K562 (cell line): ENCODE data around the gene RASGEF1C. TPM values are rescaled to one million over a fixed set of nuclear protein-coding genes. Genes with fewer than 3 reads are reported as not detected.

Experiments used
- ATAC-seq: fragments of 200-7000 bp; cut with Tn5 transposase; 3 replicates; pipeline ENCODE4 v1.9.1; 2020; ENCODE audit warnings: moderate library complexity
- BruUV-seq: library from RNA; stranded (reverse); fragments of 400-500 nt; replicated peaks from 2 replicates; lab custom pipeline; 2021; lab: Mats Ljungman, UMichigan
- CTCF ChIA-PET: fragments of 300-600 bp; formaldehyde crosslinking; extraction: SDS; loops from one replicate; lab custom pipeline; 2021; ENCODE audit warnings: low intra/inter-chr PET ratio; lab: Yijun Ruan, JAX
- POLR2A ChIA-PET: fragments of 300-600, 350-650 bp; sonication (Branson Sonifier 250); formaldehyde crosslinking; extraction: SDS; loops from one replicate; lab custom pipeline; 2021; ENCODE audit warnings: antibody characterized with exemption, inconsistent platforms; lab: Yijun Ruan, JAX
- DNase-seq, 4 experiments: peaks; one replicate each; pipeline versions ENCODE4 v3.0.0 to v3.0.0-alpha.2; 2011 to 2018; ENCODE audit warnings: low spot score in 3 of 4, mixed read lengths in 3 of 4; ENCODE audit errors: extremely low read depth in 1 of 4
- FAIRE-seq: peaks from 2 replicates; lab custom pipeline; 2011; peaks lifted over from hg19 to GRCh38; lab: Jason Lieb, UNC
- H2AFZ ChIP-seq: 2 replicates; pipeline ENCODE4 v1.6.0; 2011; ENCODE audit warnings: low read depth, low read length, control low read depth, inconsistent platforms
- H3K27ac ChIP-seq: fragments of 200-600 bp; 3 replicates; pipeline ENCODE4 v1.8.0; 2011; ENCODE audit warnings: low read depth, mild to moderate bottlenecking, control low read depth, inconsistent platforms, low read length, moderate library complexity, mixed read lengths; ENCODE audit errors: extremely low read depth
- H3K27me3 ChIP-seq, 2 experiments: fragments of 300-600 bp in 1 of 2; 2 replicates in 1 of 2; 3 replicates in 1 of 2; pipeline versions ENCODE4 v1.6.0 to v1.8.0; 2011; ENCODE audit warnings: inconsistent platforms in 2 of 2, low read length in 2 of 2, mild to moderate bottlenecking in 1 of 2, mixed read lengths in 1 of 2, moderate library complexity in 1 of 2; ENCODE audit not compliant: control insufficient read depth in 2 of 2, insufficient read depth in 2 of 2
- H3K36me3 ChIP-seq: fragments of 300-600 bp; 3 replicates; pipeline ENCODE4 v1.8.0; 2011; ENCODE audit warnings: mild to moderate bottlenecking, low read length, inconsistent platforms; ENCODE audit not compliant: control insufficient read depth, insufficient read depth
- H3K4me1 ChIP-seq, 2 experiments: fragments of 200-600 bp in 1 of 2; replicated peaks in 1 of 2; 2 replicates in 1 of 2; 3 replicates in 1 of 2; pipeline versions ENCODE4 v1.5.1 to v1.8.0; 2011; ENCODE audit warnings: inconsistent platforms in 2 of 2, low read length in 2 of 2, mild to moderate bottlenecking in 1 of 2, mixed read lengths in 1 of 2, moderate library complexity in 1 of 2; ENCODE audit not compliant: control insufficient read depth in 2 of 2, insufficient read depth in 2 of 2
- H3K4me2 ChIP-seq: 2 replicates; pipeline ENCODE4 v1.6.1; 2011; ENCODE audit warnings: low read length, control low read depth, inconsistent platforms, mixed read lengths; ENCODE audit not compliant: insufficient read depth
- H3K4me3 ChIP-seq: fragments of 200-600 bp; sonication (generic), shearing (Covaris generic); 2 replicates; pipeline ENCODE4 v1.5.1; 2016; ENCODE audit warnings: control low read depth, inconsistent platforms
- H3K79me2 ChIP-seq: fragments of 200-600 bp; 3 replicates; pipeline ENCODE4 v1.8.0; 2011; ENCODE audit warnings: low read length, inconsistent platforms; ENCODE audit not compliant: control insufficient read depth, insufficient read depth
- H3K9ac ChIP-seq, 2 experiments: 2 replicates each; pipeline versions ENCODE4 v1.6.0 to v1.6.1; 2011; ENCODE audit warnings: low read depth in 2 of 2, low read length in 2 of 2, control low read depth in 1 of 2, inconsistent platforms in 1 of 2, mild to moderate bottlenecking in 1 of 2, mixed read lengths in 1 of 2; ENCODE audit not compliant: insufficient read depth in 1 of 2
- H3K9me1 ChIP-seq: one replicate; pipeline ENCODE4 v1.6.0; 2011; ENCODE audit warnings: inconsistent platforms, mild to moderate bottlenecking, low read length, moderate library complexity; ENCODE audit not compliant: control insufficient read depth, insufficient read depth
- H3K9me3 ChIP-seq: replicated peaks from 2 replicates; pipeline ENCODE4 v1.5.1; 2011; ENCODE audit warnings: low read depth, low read length, inconsistent platforms; ENCODE audit not compliant: control insufficient read depth, insufficient read depth
- H4K20me1 ChIP-seq: replicated peaks from 2 replicates; pipeline ENCODE4 v1.6.1; 2011; ENCODE audit warnings: low read length, inconsistent platforms, mixed read lengths; ENCODE audit not compliant: control insufficient read depth, insufficient read depth
- BCOR ChIP-seq: fragments of 450-650 bp; IDR thresholded peaks from 2 replicates; pipeline ENCODE4 v1.6.1; 2016
- CTCF ChIP-seq, 3 experiments: IDR thresholded peaks in 2 of 3; conservative IDR thresholded peaks in 1 of 3; 2 replicates each; pipeline ENCODE4 v1.5.1; 2011 to 2012; ENCODE audit warnings: low read length in 3 of 3, mild to moderate bottlenecking in 3 of 3, control low read depth in 2 of 3, improper control_type of control experiment in 1 of 3, inconsistent platforms in 1 of 3, low read depth in 1 of 3, mixed read lengths in 1 of 3, moderate library complexity in 1 of 3; ENCODE audit not compliant: insufficient read depth in 2 of 3
- FOXK2 ChIP-seq, 2 experiments: fragments of 450-650 bp; IDR thresholded peaks in 1 of 2; conservative IDR thresholded peaks in 1 of 2; 2 replicates each; pipeline ENCODE4 v1.6.1; 2016; ENCODE audit warnings: low read depth in 2 of 2, mild to moderate bottlenecking in 1 of 2
- WGBS: fragments of 100-300 bp; shearing (Covaris generic); methylation state at CpG from one replicate; pipeline ENCODE4 v1.1.6; 2016; ENCODE audit warnings: low coverage, mixed read lengths; ENCODE audit not compliant: insufficient coverage; ENCODE audit errors: missing lambda C conversion rate; 5-methylcytosine and 5-hydroxymethylcytosine counted together
- in situ Hi-C: fragments of 300-500 bp; cut with MboI; formaldehyde crosslinking; loops from 4 replicates; pipeline ENCODE4 v1.15.0; 2018; ENCODE audit warnings: inconsistent platforms, mixed read lengths
- intact Hi-C: fragments of 100-400 bp; cut with micrococcal nuclease; formaldehyde crosslinking; loops from 2 replicates; pipeline ENCODE4 v1.14.2; 2022
- polyA plus RNA-seq, 8 experiments: library from polyadenylated mRNA; depleted of rRNA in 4 of 8; stranded (reverse) in 5 of 8; unstranded in 3 of 8; fragments of >200 nt; fragmentation: Nextera tagmentation in 2 of 8; fragmentation: Illumina TruSeq in 1 of 8; extraction: Ambion mirVana in 2 of 8; extraction: Trizol in 1 of 8; gene quantifications; 2 replicates each; pipeline versions ENCODE4 v1.2.1 to v1.2.3, GENCODE V29; 2011 to 2014; ENCODE audit warnings: inconsistent platforms in 1 of 8, missing spikeins in 1 of 8
- total RNA-seq, 7 experiments: library from RNA; depleted of rRNA in 6 of 7; stranded (reverse); fragments of >200 nt in 6 of 7; fragmentation: Illumina TruSeq in 2 of 7; extraction: Trizol in 2 of 7; gene quantifications; 2 replicates each; pipeline versions ENCODE4 v1.2.1 to v1.2.3, GENCODE V29; 2011 to 2021; ENCODE audit warnings: low replicate concordance in 1 of 7

RASGEF1C gene
- total and polyA plus RNA-seq, 9 of the 15 experiments (the other 6 are each of a cell fraction or from before 2014, with no cell fraction given): 0.04 to 1.1 (median 0.21) TPM; not detected in 4

DNA sequence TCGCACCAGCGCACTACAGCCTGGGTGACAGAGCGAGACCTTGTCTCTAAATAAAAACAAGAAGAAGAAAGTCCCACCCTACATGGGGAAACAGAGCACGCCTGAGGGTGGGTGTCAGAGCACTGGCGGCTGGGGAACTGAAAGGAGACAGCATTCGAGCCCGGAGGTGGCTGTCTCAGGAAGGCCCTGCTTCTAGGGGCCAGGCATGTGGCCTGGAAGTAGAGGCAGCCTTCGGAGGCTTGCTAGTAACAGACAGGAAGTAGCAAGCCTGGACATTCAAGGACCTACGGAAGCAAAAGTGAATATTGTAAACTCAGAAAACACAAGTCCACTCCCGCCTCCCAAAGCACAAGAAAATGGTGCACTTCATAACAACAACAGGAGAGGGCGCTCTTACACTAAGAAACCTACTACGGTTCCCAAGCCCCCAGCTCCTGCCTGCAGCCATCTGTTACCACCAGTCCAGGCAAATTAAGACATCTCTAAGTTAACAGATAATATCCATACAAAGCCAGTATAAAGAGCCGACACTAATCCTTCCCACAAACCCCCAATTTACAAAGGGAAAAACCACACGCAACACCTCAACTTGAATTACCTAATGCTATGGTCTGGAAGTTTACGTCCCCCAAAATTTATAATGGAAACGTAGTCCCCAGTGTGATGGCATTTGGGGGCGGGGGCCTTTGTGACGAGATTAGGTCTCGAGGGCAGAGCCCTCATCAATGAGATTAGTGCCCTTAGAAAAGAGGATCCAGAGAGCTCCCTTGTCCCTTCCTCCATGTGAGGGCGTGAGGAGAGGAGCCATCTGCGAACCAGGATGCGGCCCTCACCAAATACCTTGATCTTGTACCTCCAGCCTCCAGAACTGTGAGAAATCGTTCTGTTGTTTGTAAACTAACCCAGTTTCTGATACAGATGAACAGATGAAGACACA, 7.7 kb downstream of the RASGEF1C start (continued):
- TF ChIP-seq BCOR (no peak), FOXK2 (conservative IDR thresholded peaks at IDR 0.05 in 1 of 2, IDR thresholded peaks at IDR 0.05 in 1 of 2; ENCODE audit: low read depth in 2 of 2) (0 out of 4 replicates have a peak, but pooled peaks of 1 of the 2 experiments have one; percentile 14)

DNA sequence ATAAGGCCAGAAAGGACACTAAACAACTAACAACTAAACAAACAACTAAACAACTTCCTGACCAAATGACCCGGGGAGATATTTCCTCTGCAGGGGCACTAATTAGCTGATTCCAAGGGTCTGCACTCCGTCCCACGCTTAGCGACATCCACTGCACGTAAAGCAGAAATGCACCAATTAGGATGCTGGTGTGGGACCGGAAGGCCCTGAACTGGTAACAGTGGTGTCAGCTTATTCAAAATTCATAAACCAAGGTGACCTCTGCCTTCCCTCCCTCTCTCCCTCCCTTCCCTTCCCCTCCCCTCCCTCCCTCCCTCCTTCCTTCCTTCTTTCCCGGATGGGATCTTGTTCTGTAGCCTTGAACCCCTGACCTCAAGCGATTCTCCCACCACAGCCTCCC, 9.6 kb downstream of the RASGEF1C start:
- no peak for DNase-seq
- H3K4me2 ChIP-seq: no peak overlapping the region
- H3K9ac ChIP-seq: no peak overlapping the region
- POLR2A ChIA-PET: interaction anchor here (0.7 kb wide), 2 partner anchors 134 to 470 kb away, joined by 3 read pairs; no protein-coding TSS in a partner anchor
- no peak for TF ChIP-seq CTCF (IDR thresholded peaks at IDR 0.05 in 2 of 3, conservative IDR thresholded peaks at IDR 0.05 in 1 of 3; ENCODE audit: insufficient read depth in 2 of 3, low read depth in 1 of 3, low read length in 3 of 3)
- TF ChIP-seq, all 486 proteins: peak for 0
- Histone ChIP-seq H3K9me3 (no peaks in the 10 kb centered on the region), H3K79me2 (no peaks in the 10 kb centered on the region), H3K36me3 (no peaks in the 10 kb centered on the region), H3K4me1 (peaks cover 0 to 7% of the 10 kb centered on the region in 2 experiments; a peak in 2 of 5 replicates), H2AFZ (no peak overlapping the region), H3K27ac (no peak overlapping the region), H3K27me3 (peaks cover 14 to 45% of the 10 kb centered on the region in 2 experiments; a peak in 4 of 5 replicates), H3K9me1 (no peaks in the 10 kb centered on the region), H3K4me3 (no peak overlapping the region), H4K20me1 (no peaks in the 10 kb centered on the region; the same call in 1 of the 2 replicates)
- BruUV-seq: no TSS peak
- no peak for ATAC-seq
- 23% methylated on average over 8 of the region's 8 CpGs for WGBS
- in situ Hi-C loops (no loop called here), intact Hi-C loops (no loop called here)
- CTCF ChIA-PET: no interaction called here
- FAIRE-seq: no peak
